GM12872 (cell line): ENCODE measurements around the gene ZFYVE28.
A peak's percentile ranks its signal among the peaks of the same experiment; 100 is the strongest.

Source experiments
- CTCF ChIP-seq: IDR thresholded peaks from 3 replicates; pipeline ENCODE4 v1.5.1; 2011; ENCODE audit warnings: low read depth, mild to moderate bottlenecking, low read length, moderate library complexity; ENCODE audit not compliant: insufficient read depth

Gene ZFYVE28

GRCh38 chr4:2243681-2244380, 174.6 kb downstream of the ZFYVE28 start:
- TF ChIP-seq CTCF: 0 out of 3 replicates have a peak, but pooled peaks have one; percentile 20

GRCh38 chr4:2241410-2242353, 176.8 kb downstream of the ZFYVE28 start, which contains the start of the genes HAUS3 and POLN:
Gene HAUS3 (minus strand): TSS chr4:2242121. CDS start chr4:2240946, 1,175 bp downstream.
Gene POLN (minus strand): TSS chr4:2242121. CDS start chr4:2229231, 12,890 bp downstream.
- no peak for TF ChIP-seq CTCF

GRCh38 chr4:2241003-2241402, 177.4 kb downstream of the ZFYVE28 start:
- no peak for TF ChIP-seq CTCF

GRCh38 chr4:2236944-2237666, 181.3 kb downstream of the ZFYVE28 start:
- no peak for TF ChIP-seq CTCF

GRCh38 chr4:2231082-2231481, 187.4 kb downstream of the ZFYVE28 start:
- no peak for TF ChIP-seq CTCF

- no peak for TF ChIP-seq CTCF
Measured at GRCh38 chr4:2226261-2226660, 192.2 kb downstream of the ZFYVE28 start.

- no peak for TF ChIP-seq CTCF
Measured at GRCh38 chr4:2222838-2223237, 195.6 kb downstream of the ZFYVE28 start.
